CD4-positive, alpha-beta T cell treated with Interleukin-15 for 4 hours (primary cell): ENCODE results near the gene GPR37.

Source experiments
- DNase-seq: peaks from one replicate; pipeline ENCODE4 v3.0.0-alpha.2; 2020; ENCODE audit warnings: low spot score

GPR37 gene

DNA sequence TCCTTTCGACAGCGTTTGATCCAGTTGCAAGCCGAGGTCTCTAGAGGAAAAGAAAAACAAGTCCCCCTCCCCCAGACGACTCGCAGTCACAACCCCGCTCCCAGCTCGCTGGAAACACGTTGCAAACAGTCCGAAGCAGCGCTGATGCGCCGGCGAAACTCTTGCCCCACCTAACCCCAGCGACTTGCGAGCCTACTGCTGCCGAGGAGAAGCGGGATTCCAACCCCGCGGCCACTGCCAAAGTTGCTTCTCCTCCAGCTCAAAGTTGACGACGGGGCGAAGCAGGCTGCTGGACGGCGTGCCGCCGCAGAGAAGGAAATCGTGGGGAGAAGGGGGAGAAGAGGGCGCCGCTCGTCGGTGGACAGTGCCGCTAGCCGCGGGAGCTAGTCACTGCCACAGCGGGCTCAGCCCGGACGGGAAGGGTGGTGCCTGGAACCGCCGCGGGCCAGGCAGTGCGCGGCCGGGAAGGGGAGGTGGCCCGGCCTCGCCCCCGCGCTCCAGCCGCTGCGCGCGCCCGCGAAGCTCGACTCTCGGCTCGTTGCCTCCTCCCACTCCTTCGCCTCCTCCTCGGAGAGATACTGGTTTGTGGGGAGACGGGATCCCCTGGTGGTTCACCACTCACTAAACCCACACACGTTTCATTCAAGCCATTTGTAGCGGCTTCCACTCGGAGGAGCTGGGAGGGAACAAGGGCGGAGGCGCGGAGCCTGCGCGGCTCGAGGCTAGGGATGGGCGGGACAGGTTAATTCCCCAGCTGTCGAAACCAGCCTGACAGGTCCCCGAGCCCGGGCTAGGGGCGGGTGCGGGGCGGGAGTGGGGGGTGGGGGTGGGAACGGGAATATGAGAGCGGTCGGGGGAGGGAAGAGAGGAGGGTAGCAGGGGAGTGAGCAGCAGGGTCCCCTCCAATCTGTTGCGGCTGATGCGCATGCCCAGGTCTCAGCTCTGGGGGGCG, at the start of gene GPR37:
GPR37 (minus strand) TSS at position 392 of the 952 bp plus-strand sequence. CDS start 816 bp downstream, outside the sequence.
- peak; percentile 1 for DNase-seq

- DNase-seq, result no peak
Measured at GRCh38 chr7:124813994-124814798, 48.6 kb upstream of the GPR37 start.

- no peak for DNase-seq
Measured at GRCh38 chr7:124812764-124813163, 47.2 kb upstream of the GPR37 start.

DNA sequence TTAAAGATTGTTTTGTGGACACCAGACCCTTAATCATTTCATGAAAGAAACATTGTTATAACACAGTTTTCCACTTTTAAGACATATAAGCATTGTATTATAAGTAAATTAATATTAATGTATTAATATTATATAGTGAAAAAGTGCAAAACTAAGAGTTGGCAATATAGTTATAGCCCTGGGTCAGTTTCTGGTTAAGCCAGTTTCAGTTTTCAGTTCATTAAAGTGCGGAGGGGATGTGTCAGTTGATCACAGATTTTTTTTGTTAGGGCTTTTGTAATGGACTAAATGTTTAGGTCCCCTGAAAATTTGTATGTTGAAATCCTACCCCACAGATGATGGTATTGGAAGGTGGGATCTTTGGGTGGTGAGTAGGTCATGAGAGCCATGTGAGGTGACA, 45.7 kb upstream of the GPR37 start:
- no peak for DNase-seq

GRCh38 chr7:124810605-124811004, 45.0 kb upstream of the GPR37 start:
- DNase-seq, result no peak

GRCh38 chr7:124808206-124808605, 42.6 kb upstream of the GPR37 start:
- no peak for DNase-seq

DNA sequence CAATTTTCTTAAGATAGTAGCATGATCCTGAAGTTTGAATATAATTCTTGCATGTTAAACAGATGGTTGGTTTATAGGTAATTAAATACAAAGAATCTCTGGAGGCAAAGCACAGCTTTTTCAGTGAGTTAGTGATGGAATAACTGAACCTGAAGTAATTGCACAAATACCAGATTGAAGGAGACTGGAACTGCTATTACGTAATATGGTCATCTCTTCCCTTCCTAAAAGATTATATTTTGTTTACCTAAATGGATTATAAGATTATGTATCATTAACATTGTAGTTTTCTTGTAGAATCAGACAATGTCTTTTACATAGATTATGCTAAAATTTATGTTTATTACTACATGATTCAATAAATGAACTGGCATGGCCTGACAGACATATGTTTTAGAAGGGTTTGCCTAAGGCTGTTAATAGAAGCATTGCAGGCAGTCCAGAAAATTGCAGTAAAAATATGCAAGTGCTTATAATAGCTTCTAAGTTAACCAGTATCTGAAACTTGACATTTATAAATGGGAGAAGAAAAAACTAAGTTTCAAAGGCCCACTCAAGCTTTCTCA, 35.8 kb upstream of the GPR37 start:
- DNase-seq, result no peak

DNA sequence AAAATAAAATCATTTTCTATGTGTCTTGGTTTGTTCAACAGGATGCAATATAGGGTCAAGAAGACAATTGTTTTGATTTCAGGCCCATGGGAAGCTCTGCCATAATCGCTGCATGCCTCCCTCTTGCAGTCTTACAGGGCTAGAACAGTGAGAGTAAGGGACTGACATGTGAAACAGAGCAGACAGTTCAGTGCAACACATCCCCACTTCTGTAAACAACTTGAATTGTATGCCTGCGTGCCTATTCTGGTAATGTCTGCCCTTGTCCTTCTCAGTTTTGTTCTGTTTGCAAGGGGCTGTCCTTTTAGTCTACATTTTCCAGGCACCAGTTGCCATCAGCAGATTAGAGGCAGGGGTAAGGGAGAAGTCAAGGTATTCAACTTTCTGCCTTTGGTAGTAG, 34.8 kb upstream of the GPR37 start:
- DNase-seq, result no peak

- no peak for DNase-seq
Measured at GRCh38 chr7:124799448-124799847, 33.9 kb upstream of the GPR37 start.

DNA sequence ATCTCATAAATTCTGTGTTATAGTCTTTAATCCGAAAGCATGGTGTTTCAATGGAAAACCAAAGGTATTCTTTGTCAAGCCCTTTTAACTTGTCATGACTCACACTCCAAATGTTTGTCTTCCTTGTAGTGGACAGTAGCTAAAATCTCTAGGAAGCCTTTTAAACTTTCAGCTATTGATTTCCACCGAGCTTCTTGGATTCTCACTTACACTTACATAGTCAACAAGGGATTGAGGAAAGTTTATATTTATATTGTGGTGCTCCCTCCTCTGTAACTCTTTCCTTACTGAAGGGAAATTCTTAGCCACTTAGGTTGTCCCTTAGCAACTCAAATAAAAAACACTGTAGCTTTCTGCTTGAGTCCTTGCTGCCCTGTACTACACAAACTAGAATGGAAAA, 31.2 kb upstream of the GPR37 start:
- DNase-seq, result no peak

- DNase-seq, result no peak
Measured at GRCh38 chr7:124792696-124793095, 27.1 kb upstream of the GPR37 start.

GRCh38 chr7:124792002-124792401, 26.4 kb upstream of the GPR37 start:
- no peak for DNase-seq

DNA sequence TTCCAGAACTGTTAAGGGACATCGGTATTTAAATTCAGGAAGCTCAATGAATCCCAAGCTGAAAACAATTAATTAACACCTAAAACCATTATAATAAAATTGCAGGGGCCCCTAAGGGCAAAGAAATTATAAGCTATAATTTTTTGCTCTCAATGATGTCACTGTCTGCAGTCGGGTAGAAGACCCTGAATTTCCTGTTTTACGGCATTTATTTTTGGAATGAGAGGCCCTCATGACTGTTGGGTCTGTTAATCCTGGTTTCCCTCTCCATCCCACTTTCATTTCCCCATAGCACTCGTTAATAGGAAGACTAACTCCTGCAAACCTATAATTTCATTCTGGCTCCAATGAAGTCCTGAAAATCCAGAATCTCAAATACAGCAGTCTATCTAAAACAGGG, 25.8 kb upstream of the GPR37 start:
- DNase-seq, result no peak

GRCh38 chr7:124790645-124791044, 25.1 kb upstream of the GPR37 start:
- DNase-seq, result no peak

DNA sequence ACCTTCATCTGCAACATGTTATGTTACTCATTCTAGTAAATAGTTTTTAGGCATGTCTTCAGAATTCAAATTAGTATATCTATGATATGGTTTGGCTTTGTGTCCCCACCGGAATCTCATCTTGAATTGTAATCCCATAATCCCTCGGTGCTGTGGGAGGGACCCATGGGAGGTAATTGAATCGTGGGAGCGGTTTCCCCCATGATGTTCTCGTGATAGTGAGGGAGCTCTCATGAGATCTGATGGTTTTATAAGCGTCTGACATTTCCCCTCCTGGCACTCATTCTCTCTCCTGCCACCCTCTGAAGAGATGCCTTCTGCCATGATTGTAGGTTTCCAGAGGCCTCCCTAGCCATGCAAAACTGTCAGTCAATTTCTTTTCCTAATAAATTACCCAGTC, 20.4 kb upstream of the GPR37 start:
- no peak for DNase-seq

- DNase-seq, result no peak
Measured at GRCh38 chr7:124784879-124785818, 19.6 kb upstream of the GPR37 start.

GRCh38 chr7:124783271-124783670, 17.7 kb upstream of the GPR37 start:
- no peak for DNase-seq

GRCh38 chr7:124781907-124782734, 16.5 kb upstream of the GPR37 start:
- no peak for DNase-seq

DNA sequence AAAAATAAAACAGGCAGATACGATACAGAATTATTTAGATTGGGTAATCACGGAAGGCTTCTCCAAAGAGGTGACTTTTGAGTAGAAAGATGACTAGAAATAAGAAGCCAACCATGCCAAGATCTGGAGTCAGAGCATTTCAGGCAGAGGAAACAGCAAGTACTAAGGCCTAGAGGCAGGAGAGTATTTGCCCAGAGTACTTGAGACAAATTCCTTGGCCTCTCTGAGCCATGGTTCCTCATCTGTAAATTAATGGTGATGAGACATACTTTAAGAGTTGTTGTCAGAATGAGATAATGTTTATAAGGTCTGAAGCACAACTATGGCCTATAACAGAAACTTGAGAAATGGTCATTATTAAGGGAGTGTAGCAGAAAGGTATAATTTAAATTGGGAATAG, 15.8 kb upstream of the GPR37 start:
- no peak for DNase-seq

- no peak for DNase-seq
Measured at GRCh38 chr7:124780608-124781007, 15.0 kb upstream of the GPR37 start.

DNA sequence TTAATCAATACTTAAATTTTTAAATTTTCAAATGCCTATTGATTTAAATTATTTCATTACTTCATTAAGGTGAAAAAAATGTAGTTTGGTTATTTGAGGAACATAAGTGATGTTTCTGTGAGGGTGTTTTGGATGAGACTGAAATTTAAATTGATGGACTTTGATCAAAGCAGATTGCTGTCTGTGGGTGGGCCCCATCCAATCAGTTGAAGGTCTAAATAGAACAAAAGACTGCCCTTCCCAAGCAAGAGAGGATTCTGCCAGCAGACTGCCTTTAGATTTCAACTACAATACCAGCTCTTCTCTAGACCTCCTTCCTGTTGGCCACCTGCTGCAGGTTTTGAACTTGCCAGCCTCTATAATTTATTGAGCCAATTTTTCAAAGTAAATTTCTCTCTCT, 14.5 kb upstream of the GPR37 start:
- no peak for DNase-seq
